GM12878 (cell line): ENCODE data around the gene ARHGAP9. TPM values are rescaled to one million over a fixed set of nuclear protein-coding genes. Genes with fewer than 3 reads are reported as not detected.

ENCODE experiments used
- BHLHE40 ChIP-seq, 2 experiments: fragments of 450-650 bp in 1 of 2; IDR thresholded peaks; 2 replicates each; pipeline ENCODE4 v1.6.1; 2011 to 2017; ENCODE audit warnings: low read depth in 2 of 2, borderline replicate concordance in 1 of 2, improper control_type of control experiment in 1 of 2, low read length in 1 of 2, mild to moderate bottlenecking in 1 of 2
- CBX3 ChIP-seq: fragments of 200-600 bp; sonication (generic); IDR thresholded peaks from 2 replicates; pipeline ENCODE4 v1.6.1; 2016; ENCODE audit warnings: low read depth, borderline replicate concordance
- CHD1 ChIP-seq: IDR thresholded peaks from 2 replicates; pipeline ENCODE4 v1.6.1; 2012; ENCODE audit warnings: low read depth, low read length, improper control_type of control experiment
- ETV6 ChIP-seq, 2 experiments: fragments of 450-650 bp in 1 of 2; IDR thresholded peaks in 1 of 2; conservative IDR thresholded peaks in 1 of 2; 2 replicates each; pipeline ENCODE4 v1.6.1; 2014; ENCODE audit warnings: antibody characterized with exemption in 1 of 2, borderline replicate concordance in 1 of 2, low read depth in 1 of 2, mild to moderate bottlenecking in 1 of 2, moderate library complexity in 1 of 2
- FOS ChIP-seq: IDR thresholded peaks from 3 replicates; pipeline ENCODE4 v1.6.1; 2011; ENCODE audit warnings: borderline replicate concordance; ENCODE audit not compliant: insufficient read length; ENCODE audit errors: extremely low read depth
- GATAD2B ChIP-seq: fragments of 450-650 bp; conservative IDR thresholded peaks from 2 replicates; pipeline ENCODE4 v1.6.1; 2017; ENCODE audit warnings: low read depth, mild to moderate bottlenecking, moderate library complexity
- HDAC2 ChIP-seq: fragments of 200-600 bp; sonication (generic); IDR thresholded peaks from 2 replicates; pipeline ENCODE4 v1.6.1; 2017
- HDGF ChIP-seq: fragments of 450-650 bp; IDR thresholded peaks from 2 replicates; pipeline ENCODE4 v1.6.1; 2016; ENCODE audit warnings: antibody characterized with exemption
- LARP7 ChIP-seq: fragments of 450-650 bp; IDR thresholded peaks from 2 replicates; pipeline ENCODE4 v1.6.1; 2017; ENCODE audit warnings: mild to moderate bottlenecking
- MXI1 ChIP-seq: fragments of 150-350 bp; IDR thresholded peaks from 2 replicates; pipeline ENCODE4 v1.6.1; 2011; ENCODE audit warnings: low read depth, mild to moderate bottlenecking, inconsistent platforms, low read length, improper control_type of control experiment
- MYC ChIP-seq: IDR thresholded peaks from 2 replicates; pipeline ENCODE4 v1.6.1; 2011; ENCODE audit warnings: mild to moderate bottlenecking, low read length, moderate library complexity, inconsistent platforms; ENCODE audit not compliant: insufficient read depth, insufficient replicate concordance, insufficient read length, severe bottlenecking
- NFXL1 ChIP-seq: fragments of 450-650 bp; IDR thresholded peaks from 2 replicates; pipeline ENCODE4 v1.6.1; 2017; ENCODE audit warnings: antibody characterized with exemption, mild to moderate bottlenecking, borderline replicate concordance
- NFYB ChIP-seq: IDR thresholded peaks from 2 replicates; pipeline ENCODE4 v1.6.1; 2011; ENCODE audit warnings: low read depth, mild to moderate bottlenecking, low read length, improper control_type of control experiment, moderate library complexity; ENCODE audit not compliant: insufficient read depth
- NKRF ChIP-seq: fragments of 450-650 bp; conservative IDR thresholded peaks from 2 replicates; pipeline ENCODE4 v1.6.1; 2017; ENCODE audit warnings: mild to moderate bottlenecking, moderate library complexity
- NR2C1 ChIP-seq: fragments of 450-650 bp; IDR thresholded peaks from 2 replicates; pipeline ENCODE4 v1.6.1; 2017; ENCODE audit warnings: antibody characterized with exemption, mild to moderate bottlenecking, moderate library complexity
- POLR2A ChIP-seq: IDR thresholded peaks from 2 replicates; pipeline ENCODE4 v1.6.1; 2011; ENCODE audit warnings: low read depth, mild to moderate bottlenecking, low read length
- POLR2AphosphoS5 ChIP-seq: IDR thresholded peaks from 2 replicates; pipeline ENCODE4 v1.6.1; 2011; ENCODE audit warnings: mild to moderate bottlenecking, low read length, inconsistent platforms
- RUNX3 ChIP-seq: IDR thresholded peaks from 2 replicates; pipeline ENCODE4 v1.6.1; 2012; ENCODE audit warnings: low read length, inconsistent platforms
- SPI1 ChIP-seq: IDR thresholded peaks from 2 replicates; pipeline ENCODE4 v1.6.1; 2011; ENCODE audit warnings: low read depth, mild to moderate bottlenecking, low read length, moderate library complexity, borderline replicate concordance; ENCODE audit not compliant: insufficient read depth
- SREBF1 ChIP-seq: IDR thresholded peaks from 2 replicates; pipeline ENCODE4 v1.6.1; 2012; ENCODE audit warnings: mild to moderate bottlenecking, low read length
- SRF ChIP-seq, 2 experiments: IDR thresholded peaks; 2 replicates each; pipeline ENCODE4 v1.6.1; 2011; ENCODE audit warnings: low read depth in 2 of 2, low read length in 2 of 2, mild to moderate bottlenecking in 1 of 2, moderate library complexity in 1 of 2
- STAT1 ChIP-seq: fragments of 450-650 bp; conservative IDR thresholded peaks from 2 replicates; pipeline ENCODE4 v1.6.1; 2014; ENCODE audit warnings: antibody characterized with exemption, mild to moderate bottlenecking
- TCF3 ChIP-seq: IDR thresholded peaks from 2 replicates; pipeline ENCODE4 v1.6.1; 2012; ENCODE audit warnings: low read depth, mild to moderate bottlenecking, low read length, borderline replicate concordance; ENCODE audit not compliant: insufficient read depth
- USF1 ChIP-seq: IDR thresholded peaks from 2 replicates; pipeline ENCODE4 v1.6.1; 2011; ENCODE audit warnings: borderline replicate concordance, low read depth, mild to moderate bottlenecking, moderate library complexity, mixed read lengths, low read length; ENCODE audit not compliant: insufficient read depth; ENCODE audit errors: extremely low read length
- YY1 ChIP-seq: IDR thresholded peaks from 2 replicates; pipeline ENCODE4 v1.6.1; 2011; ENCODE audit warnings: low read depth, mild to moderate bottlenecking, low read length
- polyA plus RNA-seq, 11 experiments: library from polyadenylated mRNA; depleted of rRNA in 4 of 11; unstranded in 6 of 11; stranded (reverse) in 5 of 11; fragments of >200 nt; fragmentation: Nextera tagmentation in 4 of 11; fragmentation: Illumina TruSeq in 1 of 11; extraction: Ambion mirVana in 4 of 11; extraction: Trizol in 1 of 11; gene quantifications; 1 replicate in 1 of 11; 2 replicates in 10 of 11; pipeline versions ENCODE4 v1.2.1 to v1.2.3, GENCODE V29; 2011 to 2016; ENCODE audit warnings: inconsistent platforms in 2 of 11, missing spikeins in 2 of 11, low read depth in 1 of 11
- total RNA-seq, 4 experiments: library from RNA; depleted of rRNA in 3 of 4; stranded (reverse); fragments of >200 nt in 3 of 4; fragmentation: Illumina TruSeq in 1 of 4; extraction: Trizol in 1 of 4; gene quantifications; 2 replicates each; pipeline versions ENCODE4 v1.2.1 to v1.2.3, GENCODE V29; 2013 to 2021

Gene ARHGAP9
- total and polyA plus RNA-seq, 10 of the 15 experiments (the other 5 are each of a cell fraction or from before 2014, with no cell fraction given), result 19.5 to 102 (median 76.8) TPM

- TF ChIP-seq BHLHE40 (IDR thresholded peaks at IDR 0.05; ENCODE audit: borderline replicate concordance in 1 of 2, low read depth in 2 of 2, low read length in 1 of 2), result peak; percentile 43 to 49; a peak in 1 of 4 replicates
- TF ChIP-seq CHD1, result 0 out of 2 replicates have a peak, but pooled peaks have one; percentile 50
- no peak for TF ChIP-seq SREBF1
- TF ChIP-seq POLR2A, result peak; percentile 70
- peak; percentile 38; the same call in 1 of the 2 replicates for TF ChIP-seq LARP7
- TF ChIP-seq STAT1, result no peak; the same call in 1 of the 2 replicates
- no peak for TF ChIP-seq TCF3
- TF ChIP-seq HDGF, result no peak
- no peak for TF ChIP-seq CBX3
- TF ChIP-seq FOS, result no peak
- peak; percentile 47 for TF ChIP-seq SPI1
- peak; percentile 88 for TF ChIP-seq RUNX3
- no peak for TF ChIP-seq NFYB
- 0 out of 4 replicates have a peak, but pooled peaks of 1 of the 2 experiments have one; percentile 23 for TF ChIP-seq SRF (IDR thresholded peaks at IDR 0.05; ENCODE audit: low read depth in 2 of 2, low read length in 2 of 2)
- no peak; the same call in 1 of the 2 replicates for TF ChIP-seq GATAD2B
- no peak for TF ChIP-seq NFXL1
- TF ChIP-seq ETV6 (conservative IDR thresholded peaks at IDR 0.05 in 1 of 2, IDR thresholded peaks at IDR 0.05 in 1 of 2; ENCODE audit: borderline replicate concordance in 1 of 2, low read depth in 1 of 2), result no peak
- no peak for TF ChIP-seq MYC
- peak; percentile 43 for TF ChIP-seq USF1
- TF ChIP-seq POLR2AphosphoS5, result no peak; the same call in 1 of the 2 replicates
- TF ChIP-seq YY1, result peak; percentile 65
- TF ChIP-seq NKRF, result 0 out of 2 replicates have a peak, but pooled peaks have one; percentile 46
- no peak for TF ChIP-seq NR2C1
- no peak for TF ChIP-seq MXI1
- TF ChIP-seq HDAC2, result no peak
Observed at GRCh38 chr12:57459055-57459749, 20.5 kb downstream of the ARHGAP9 start (continued).
